ENCODE measurements around the gene AMER3.

Gene AMER3

DNA sequence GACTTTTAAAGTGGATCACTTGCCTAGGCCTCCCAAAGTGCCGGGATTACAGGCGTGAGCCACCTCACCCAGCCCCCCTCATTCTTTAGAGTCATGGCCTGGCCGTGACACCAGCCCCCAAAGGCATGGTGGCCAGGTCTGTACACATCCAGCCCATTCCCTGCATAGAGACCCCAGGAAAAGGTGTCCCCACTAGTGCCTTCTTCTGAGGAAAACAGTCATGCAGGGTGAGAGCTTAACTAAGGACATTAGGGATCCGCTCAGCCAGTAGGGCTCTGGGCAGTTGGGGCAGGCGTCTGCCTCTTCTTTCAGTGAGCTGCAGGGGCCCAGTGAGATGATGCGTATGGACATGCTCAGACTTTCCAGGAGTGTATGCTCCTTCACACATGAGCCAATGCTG is 5.7 kb upstream of the AMER3 start:
- DNase-seq = no peak

DNA sequence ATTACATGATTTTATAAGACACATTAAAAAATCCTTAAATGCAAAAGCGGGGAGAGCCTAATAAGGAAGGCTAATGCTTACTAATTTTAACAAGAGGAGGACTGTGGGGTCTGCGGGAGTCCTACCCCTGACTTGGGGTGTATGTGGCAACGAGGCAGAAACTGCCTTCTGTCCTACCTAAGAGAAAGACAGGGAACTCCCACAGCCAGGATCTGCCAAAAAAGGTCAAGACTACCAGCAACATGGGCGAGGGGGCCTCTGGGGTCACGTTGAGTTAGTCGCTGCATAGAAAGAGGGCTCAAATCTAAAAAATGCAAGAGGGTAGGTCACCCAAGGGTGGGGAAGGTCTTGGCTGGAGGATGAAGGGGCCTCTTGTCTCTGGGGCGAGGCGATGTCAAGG is 529 bp upstream of the AMER3 start:
- ATAC-seq = no peak
- no peak for DNase-seq

More for the DNA sequence above, 5.7 kb upstream of the AMER3 start:
- ATAC-seq = no peak

DNA sequence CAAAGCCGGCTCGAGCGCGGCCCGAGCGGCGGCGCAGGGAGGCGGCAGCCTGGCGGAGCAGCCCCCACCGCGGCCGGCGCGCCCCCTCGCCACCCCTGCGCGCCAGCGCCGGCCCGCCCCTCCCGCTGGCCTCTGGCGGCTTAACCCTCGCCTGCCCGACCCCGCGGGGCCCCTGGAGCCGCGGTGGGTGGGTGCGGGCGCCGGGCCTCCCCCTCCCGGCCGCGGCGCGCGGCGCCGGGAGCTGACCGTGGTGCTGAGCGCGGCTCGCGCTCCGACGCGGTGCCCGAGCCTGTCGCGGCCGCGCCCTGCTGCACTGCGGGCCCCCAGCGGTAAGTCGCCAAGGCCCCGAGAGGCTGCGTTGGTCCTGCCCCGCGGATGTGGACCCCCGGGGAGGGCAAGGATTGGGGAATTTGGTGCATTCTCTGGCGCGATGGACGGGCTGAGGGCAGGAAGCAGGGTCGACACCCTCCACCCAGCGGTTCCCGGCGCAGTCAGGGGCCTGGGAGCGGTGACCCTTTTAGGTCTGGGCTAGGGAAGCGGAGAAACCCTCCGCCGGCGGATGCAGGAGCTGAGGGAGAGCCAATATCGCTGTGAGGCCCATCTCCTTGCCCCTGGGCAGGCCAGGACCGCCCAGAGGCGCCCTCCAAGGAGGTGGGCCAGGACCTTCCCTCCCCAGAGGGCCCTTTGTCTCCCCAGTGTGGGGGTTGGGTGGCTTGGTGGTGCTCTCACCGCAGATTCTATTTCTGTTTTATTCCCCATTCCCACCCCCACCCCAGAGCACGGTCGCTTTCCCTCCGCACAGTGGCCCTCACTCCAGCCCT is 923 bp downstream of the AMER3 start:
- ATAC-seq = peak; percentile 68

GRCh38 chr2:130756874-130757668 is 1.7 kb downstream of the AMER3 start:
- ATAC-seq = no peak
- DNase-seq = no peak

More for the DNA sequence above, 923 bp downstream of the AMER3 start:
- DNase-seq = peak; percentile 30

DNA sequence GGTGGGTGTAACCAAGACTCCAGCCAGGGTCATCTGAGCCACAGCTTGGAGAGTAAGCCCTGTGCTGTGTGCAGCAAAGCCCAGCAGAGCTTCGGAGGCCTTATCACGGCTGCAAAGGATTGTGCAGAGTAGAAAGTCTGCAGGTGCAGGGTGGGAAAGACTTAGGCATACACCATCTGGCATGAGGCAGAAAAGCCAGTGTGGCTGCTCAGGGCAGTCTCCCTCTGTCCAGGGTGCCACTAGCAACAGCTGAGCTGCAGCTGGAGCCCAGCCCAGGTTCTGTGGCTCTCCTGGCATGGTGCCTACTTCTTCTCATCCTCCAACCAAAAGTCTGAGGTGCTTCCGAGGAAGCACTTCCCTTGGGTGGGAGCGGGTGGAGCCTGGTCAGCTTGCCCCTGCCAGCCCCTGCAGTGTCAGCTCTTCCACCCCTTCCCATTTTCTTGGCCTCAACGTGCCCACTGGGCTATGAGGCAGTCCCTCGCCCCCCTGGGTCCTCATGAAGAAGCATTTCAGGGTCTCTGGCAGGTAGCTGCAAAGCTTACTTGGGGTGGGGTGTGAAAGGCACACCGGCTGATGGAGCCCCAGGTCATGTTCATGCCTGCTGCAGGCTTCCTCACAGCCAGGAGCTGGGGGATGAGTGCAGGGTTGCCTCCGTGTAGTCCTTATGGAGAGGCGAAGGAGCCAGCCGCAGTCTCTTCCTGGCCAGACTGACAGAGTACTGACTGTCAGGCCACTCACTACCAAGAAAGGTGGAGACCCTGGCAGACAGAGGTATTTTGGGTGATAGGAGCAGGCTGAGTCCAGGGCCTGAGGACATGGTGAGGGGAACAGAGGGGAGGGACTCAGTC is 4.8 kb downstream of the AMER3 start:
- ATAC-seq (no peak), DNase-seq (no peak)

GRCh38 chr2:130760754-130761751 is 5.7 kb downstream of the AMER3 start:
- ATAC-seq = no peak
- no peak for DNase-seq

DNA sequence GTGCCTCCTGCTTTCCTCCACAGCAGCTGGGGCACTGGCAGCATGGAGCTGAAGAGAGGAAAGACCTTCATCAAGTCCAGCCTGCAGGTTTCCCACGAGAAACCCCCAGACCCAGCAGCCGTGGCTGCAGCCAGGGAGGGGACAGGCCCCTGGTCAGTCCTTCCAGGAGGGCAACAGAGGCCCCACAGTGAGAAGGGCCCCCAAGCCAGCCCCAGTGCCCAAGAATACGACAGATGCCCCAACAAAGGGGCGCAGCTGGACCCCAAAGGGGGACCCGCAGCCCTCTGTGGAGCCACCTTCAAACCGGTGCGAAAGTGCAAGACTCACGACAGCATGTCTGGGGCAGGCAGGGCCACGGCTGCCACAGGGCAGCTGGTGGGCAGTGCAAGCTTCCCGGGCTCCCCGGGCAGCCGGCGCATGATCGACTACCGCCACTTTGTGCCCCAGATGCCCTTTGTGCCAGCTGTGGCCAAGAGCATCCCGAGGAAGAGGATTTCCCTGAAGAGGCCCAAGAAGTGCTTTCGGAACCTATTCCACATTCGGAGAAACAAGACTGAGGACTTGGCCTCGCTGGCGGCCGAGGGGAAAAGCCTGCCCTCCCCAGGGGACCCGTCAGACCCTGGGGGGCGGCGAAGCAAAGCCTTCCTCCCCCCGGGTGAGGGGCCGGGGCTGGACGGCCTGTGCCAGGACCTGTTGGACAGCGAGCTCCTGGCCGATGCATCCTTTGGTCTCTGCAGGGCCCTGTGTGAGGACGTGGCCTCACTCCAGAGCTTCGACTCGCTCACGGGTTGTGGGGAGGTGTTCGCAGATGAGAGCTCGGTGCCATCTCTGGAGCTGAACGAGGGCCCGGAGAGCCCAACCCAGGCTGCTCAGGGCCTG is 6.9 kb downstream of the AMER3 start:
- no peak for DNase-seq
- no peak for ATAC-seq

DNA sequence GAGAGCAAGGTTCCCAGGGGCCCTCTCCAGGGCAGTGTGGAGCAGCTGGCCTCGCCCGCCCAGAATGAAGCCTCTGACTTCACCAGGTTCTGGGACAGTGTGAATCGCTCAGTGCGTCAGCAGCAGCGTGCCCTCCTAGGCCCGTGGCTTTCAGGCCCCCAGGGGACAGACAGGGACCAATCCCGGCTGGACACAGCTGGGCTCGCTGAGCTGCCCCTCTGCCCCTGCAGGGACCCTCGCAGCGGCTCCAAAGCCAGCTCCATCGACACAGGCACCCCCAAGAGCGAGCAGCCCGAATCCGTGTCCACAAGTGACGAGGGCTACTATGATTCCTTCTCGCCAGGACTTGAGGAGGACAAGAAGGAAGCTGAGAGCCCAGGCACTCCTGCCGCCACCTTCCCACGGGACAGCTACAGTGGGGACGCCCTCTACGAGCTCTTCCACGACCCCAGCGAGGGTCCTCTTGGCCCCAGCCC is 7.6 kb downstream of the AMER3 start:
- no peak for DNase-seq
- ATAC-seq = no peak

- ATAC-seq (no peak), DNase-seq (no peak)
Measured at GRCh38 chr2:130763405-130763804, 8.1 kb downstream of the AMER3 start.

DNA sequence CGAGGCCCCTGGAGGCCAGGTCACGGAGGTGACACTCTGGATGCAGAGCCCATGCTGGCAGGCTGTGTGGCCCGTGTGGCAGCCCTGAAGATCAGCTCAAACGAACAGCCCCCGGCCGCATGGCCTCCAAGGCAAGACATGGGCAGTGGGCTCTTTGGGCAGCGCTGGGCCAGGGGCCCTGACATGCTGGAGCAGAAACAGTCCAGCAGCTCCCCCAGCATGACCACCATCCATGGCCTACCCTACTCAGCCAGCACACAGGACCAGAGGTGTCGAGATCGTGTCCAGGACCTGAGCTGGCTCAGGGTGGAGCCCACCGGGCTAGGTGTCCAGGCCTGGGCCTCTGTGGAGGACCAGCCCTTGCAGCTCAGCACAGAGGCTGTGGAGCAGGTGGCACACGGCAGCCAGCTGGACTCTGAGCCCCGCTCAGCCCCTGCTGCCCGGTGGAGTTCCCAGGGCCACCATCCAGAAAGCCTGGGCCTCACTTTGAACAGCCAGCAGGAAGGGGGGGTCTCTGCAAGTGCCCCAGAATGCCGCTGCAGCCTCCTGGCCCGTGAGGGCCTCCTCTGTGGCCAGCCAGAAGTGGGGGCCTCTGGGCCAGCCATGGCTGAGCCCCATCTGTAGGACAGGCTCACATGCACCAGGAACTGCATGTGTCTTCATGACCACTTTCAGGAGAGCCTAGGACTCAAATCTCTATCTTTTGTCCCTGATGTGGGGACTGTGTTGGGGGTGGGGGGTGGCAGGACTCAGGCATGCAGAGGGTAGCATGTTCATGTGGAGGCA is 8.9 kb downstream of the AMER3 start:
- ATAC-seq = no peak
- DNase-seq = no peak

DNA sequence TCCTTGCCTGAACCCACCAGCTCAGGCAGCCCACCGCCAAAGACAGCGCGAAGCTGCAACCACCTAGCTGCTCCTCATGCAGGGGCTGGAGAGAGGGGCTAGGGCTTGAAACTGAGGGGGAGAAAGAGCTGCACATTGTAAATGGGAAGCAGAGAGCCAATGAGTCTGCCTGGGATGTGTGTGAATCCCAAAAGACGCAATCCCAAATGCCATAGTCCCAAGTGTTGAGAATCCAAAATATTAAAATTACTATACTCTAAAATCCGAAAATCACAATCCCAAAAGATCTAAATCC is 9.4 kb downstream of the AMER3 start:
- DNase-seq (no peak), ATAC-seq (no peak)

GRCh38 chr2:130765464-130765863 is 10.1 kb downstream of the AMER3 start:
- DNase-seq (no peak), ATAC-seq (no peak)

- no peak for ATAC-seq
- DNase-seq = no peak
Measured at GRCh38 chr2:130766037-130766436, 10.7 kb downstream of the AMER3 start.

- ATAC-seq = no peak
Measured at GRCh38 chr2:130766711-130767407, 11.5 kb downstream of the AMER3 start.

GRCh38 chr2:130767408-130767775 is 12.1 kb downstream of the AMER3 start:
- DNase-seq = no peak
- ATAC-seq = no peak

More at GRCh38 chr2:130766711-130767407, 11.5 kb downstream of the AMER3 start:
- DNase-seq = no peak

GRCh38 chr2:130768191-130768855 is 13.0 kb downstream of the AMER3 start:
- DNase-seq = no peak
- ATAC-seq = no peak

DNA sequence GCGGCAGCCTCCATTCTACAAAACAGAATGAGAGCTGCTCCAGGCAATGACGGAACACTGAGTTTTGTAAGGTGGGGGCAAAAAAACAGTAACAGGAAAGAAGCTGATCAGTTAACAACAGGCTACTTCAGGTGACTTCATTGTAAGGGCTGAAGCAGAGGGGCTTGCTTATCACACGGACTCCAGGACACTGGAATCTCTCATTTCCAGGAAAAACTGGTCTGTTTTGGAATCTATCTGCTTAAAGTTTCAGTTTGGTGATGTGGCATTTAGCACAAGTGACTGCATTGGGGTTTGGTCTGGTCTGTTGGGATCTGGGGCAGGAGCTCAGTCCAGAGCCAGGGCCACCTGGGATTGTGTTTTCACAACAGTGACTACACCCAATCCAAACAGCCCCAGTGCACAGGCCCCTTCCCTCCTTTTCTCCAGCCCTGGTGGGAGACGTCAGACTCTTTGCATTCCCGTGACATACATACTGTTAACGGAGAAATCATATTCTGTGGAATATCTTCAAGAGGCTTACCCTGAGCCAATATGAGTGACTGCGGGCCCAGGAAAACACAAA is 14.1 kb downstream of the AMER3 start:
- ATAC-seq (no peak), DNase-seq (no peak)

- ATAC-seq = no peak
- no peak for DNase-seq
Measured at GRCh38 chr2:130776550-130776949, 21.2 kb downstream of the AMER3 start.

Data from stimulated activated naive CD8-positive, alpha-beta T cell treated with anti-CD3 and anti-CD28 coated beads, Interleukin-15, Interleukin-2, amounts not matched to agents 100 U/mL and 50 U/mL, for 24 hours (primary cell).